SU-DHL-6 (cell line): ENCODE measurements around the gene ATXN7L1.
A peak's percentile ranks its signal among the peaks of the same experiment; 100 is the strongest.

Experiments
- H2AFZ ChIP-seq: fragments of 200-600 bp; sonication (generic); 2 replicates; pipeline ENCODE4 v1.6.1; 2014; ENCODE audit warnings: low read depth, mild to moderate bottlenecking, moderate library complexity, mixed read lengths, antibody characterized with exemption, low read length; ENCODE audit not compliant: severe bottlenecking
- H3F3A ChIP-seq: fragments of 200-600 bp; shearing (Covaris generic); 2 replicates; pipeline ENCODE4 v1.6.0; 2016; ENCODE audit warnings: antibody characterized with exemption, mild to moderate bottlenecking; ENCODE audit not compliant: insufficient read depth
- H3K27ac ChIP-seq: fragments of 200-600 bp; sonication (generic); 2 replicates; pipeline ENCODE4 v1.5.1; 2016; ENCODE audit warnings: low read depth, mild to moderate bottlenecking, low read length, moderate library complexity, mixed read lengths
- H3K27me3 ChIP-seq: fragments of 200-600 bp; sonication (generic), shearing (Covaris generic); 2 replicates; pipeline ENCODE4 v1.6.0; 2014; ENCODE audit warnings: mild to moderate bottlenecking, low read length
- H3K36me3 ChIP-seq: fragments of 200-600 bp; sonication (generic); 2 replicates; pipeline ENCODE4 v1.6.1; 2014; ENCODE audit warnings: mild to moderate bottlenecking, low read length, mixed read lengths
- H3K4me2 ChIP-seq: fragments of 300-600, 200-600 bp; shearing (Covaris generic), sonication (generic); 2 replicates; pipeline ENCODE4 v1.6.0; 2014; ENCODE audit warnings: low read length, low read depth, mild to moderate bottlenecking; ENCODE audit not compliant: poor library complexity, severe bottlenecking
- H3K4me3 ChIP-seq: fragments of 200-600 bp; sonication (generic); 2 replicates; pipeline ENCODE4 v1.5.1; 2014; ENCODE audit warnings: antibody characterized with exemption, low read length, mild to moderate bottlenecking, mixed read lengths; ENCODE audit not compliant: insufficient read depth, poor library complexity, severe bottlenecking
- H3K79me2 ChIP-seq: fragments of 200-600 bp; sonication (generic); 2 replicates; pipeline ENCODE4 v1.6.1; 2014; ENCODE audit warnings: mild to moderate bottlenecking, low read length, moderate library complexity; ENCODE audit not compliant: insufficient read depth
- H3K9ac ChIP-seq: fragments of 200-600 bp; sonication (generic); 2 replicates; pipeline ENCODE4 v1.7.0; 2014; ENCODE audit warnings: mild to moderate bottlenecking, low read length
- H3K9me2 ChIP-seq: fragments of 200-600 bp; sonication (generic); replicated peaks from 2 replicates; pipeline ENCODE4 v1.6.1; 2014; ENCODE audit warnings: low read length; ENCODE audit not compliant: insufficient read depth
- H3K9me3 ChIP-seq: fragments of 200-600 bp; sonication (generic); 2 replicates; pipeline ENCODE4 v1.6.1; 2014; ENCODE audit warnings: low read length, mixed read lengths; ENCODE audit not compliant: insufficient read depth
- H4K20me1 ChIP-seq: fragments of 200-600 bp; sonication (generic); 2 replicates; pipeline ENCODE4 v1.6.1; 2014; ENCODE audit warnings: low read depth, mild to moderate bottlenecking, antibody characterized with exemption, low read length, moderate library complexity, mixed read lengths
- EZH2phosphoT487 ChIP-seq: fragments of 200-600 bp; sonication (generic), shearing (Covaris generic); conservative IDR thresholded peaks from 2 replicates; pipeline ENCODE4 v1.6.1; 2018; ENCODE audit warnings: mild to moderate bottlenecking, antibody characterized with exemption, low read length, moderate library complexity, mixed read lengths
- TF ChIP-seq, protein P1 (sequence below): fragments of 200-600 bp; sonication (generic); IDR thresholded peaks from one replicate; pipeline ENCODE4 v1.5.1; 2017; ENCODE audit warnings: antibody characterized with exemption, mild to moderate bottlenecking, low read length, moderate library complexity; ENCODE audit not compliant: insufficient read depth, poor library complexity, severe bottlenecking

ATXN7L1 gene

GRCh38 chr7:105811189-105811847 lies 65.1 kb downstream of the ATXN7L1 start:
- no peak overlapping the region for H3K4me2 ChIP-seq

DNA sequence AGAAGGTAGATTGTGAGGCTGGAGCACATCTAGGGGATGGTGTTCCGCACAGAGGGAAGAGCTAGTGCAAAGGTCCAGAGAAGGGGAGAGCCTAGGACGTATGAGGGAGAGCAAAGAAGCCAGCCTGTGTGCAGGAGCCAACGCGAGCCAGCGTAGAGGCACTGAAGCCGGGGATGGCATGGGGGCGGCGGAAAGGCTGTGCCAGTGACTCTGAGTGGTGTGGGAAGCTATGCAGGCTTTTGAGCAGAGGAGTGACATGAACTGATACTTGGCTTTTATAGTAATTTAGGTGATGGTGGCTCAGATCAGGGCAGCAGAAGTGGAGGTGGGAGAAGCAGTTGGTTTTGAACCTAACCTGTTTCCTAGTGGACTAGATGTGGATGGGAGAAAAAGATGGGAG lies 65.8 kb downstream of the ATXN7L1 start:
- Histone ChIP-seq H3K27me3 (no peaks in the 10 kb centered on the region), H3K9ac (no peak overlapping the region), H3K4me2 (no peak overlapping the region), H3K9me3 (no peaks in the 10 kb centered on the region), H3F3A (no peaks in the 10 kb centered on the region), H3K9me2 (no peaks in the 10 kb centered on the region), H4K20me1 (no peaks in the 10 kb centered on the region), H3K27ac (no peak overlapping the region), H3K36me3 (no peaks in the 10 kb centered on the region), H3K4me3 (no peak overlapping the region), H2AFZ (no peak overlapping the region), H3K79me2 (no peaks in the 10 kb centered on the region)
- no peak for TF ChIP-seq EZH2phosphoT487
- TF ChIP-seq, protein P1, sequence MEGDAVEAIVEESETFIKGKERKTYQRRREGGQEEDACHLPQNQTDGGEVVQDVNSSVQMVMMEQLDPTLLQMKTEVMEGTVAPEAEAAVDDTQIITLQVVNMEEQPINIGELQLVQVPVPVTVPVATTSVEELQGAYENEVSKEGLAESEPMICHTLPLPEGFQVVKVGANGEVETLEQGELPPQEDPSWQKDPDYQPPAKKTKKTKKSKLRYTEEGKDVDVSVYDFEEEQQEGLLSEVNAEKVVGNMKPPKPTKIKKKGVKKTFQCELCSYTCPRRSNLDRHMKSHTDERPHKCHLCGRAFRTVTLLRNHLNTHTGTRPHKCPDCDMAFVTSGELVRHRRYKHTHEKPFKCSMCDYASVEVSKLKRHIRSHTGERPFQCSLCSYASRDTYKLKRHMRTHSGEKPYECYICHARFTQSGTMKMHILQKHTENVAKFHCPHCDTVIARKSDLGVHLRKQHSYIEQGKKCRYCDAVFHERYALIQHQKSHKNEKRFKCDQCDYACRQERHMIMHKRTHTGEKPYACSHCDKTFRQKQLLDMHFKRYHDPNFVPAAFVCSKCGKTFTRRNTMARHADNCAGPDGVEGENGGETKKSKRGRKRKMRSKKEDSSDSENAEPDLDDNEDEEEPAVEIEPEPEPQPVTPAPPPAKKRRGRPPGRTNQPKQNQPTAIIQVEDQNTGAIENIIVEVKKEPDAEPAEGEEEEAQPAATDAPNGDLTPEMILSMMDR, result no peak

More at GRCh38 chr7:105811189-105811847, 65.1 kb downstream of the ATXN7L1 start:
- Histone ChIP-seq H3K27ac (no peak overlapping the region), H2AFZ (no peak overlapping the region), H3K79me2 (no peaks in the 10 kb centered on the region), H3K9ac (no peak overlapping the region), H4K20me1 (no peaks in the 10 kb centered on the region), H3K36me3 (no peaks in the 10 kb centered on the region), H3K9me3 (no peaks in the 10 kb centered on the region), H3K4me3 (no peak overlapping the region), H3K9me2 (no peaks in the 10 kb centered on the region), H3F3A (no peaks in the 10 kb centered on the region), H3K27me3 (no peaks in the 10 kb centered on the region)
- TF ChIP-seq, protein P1, result no peak
- no peak for TF ChIP-seq EZH2phosphoT487

DNA sequence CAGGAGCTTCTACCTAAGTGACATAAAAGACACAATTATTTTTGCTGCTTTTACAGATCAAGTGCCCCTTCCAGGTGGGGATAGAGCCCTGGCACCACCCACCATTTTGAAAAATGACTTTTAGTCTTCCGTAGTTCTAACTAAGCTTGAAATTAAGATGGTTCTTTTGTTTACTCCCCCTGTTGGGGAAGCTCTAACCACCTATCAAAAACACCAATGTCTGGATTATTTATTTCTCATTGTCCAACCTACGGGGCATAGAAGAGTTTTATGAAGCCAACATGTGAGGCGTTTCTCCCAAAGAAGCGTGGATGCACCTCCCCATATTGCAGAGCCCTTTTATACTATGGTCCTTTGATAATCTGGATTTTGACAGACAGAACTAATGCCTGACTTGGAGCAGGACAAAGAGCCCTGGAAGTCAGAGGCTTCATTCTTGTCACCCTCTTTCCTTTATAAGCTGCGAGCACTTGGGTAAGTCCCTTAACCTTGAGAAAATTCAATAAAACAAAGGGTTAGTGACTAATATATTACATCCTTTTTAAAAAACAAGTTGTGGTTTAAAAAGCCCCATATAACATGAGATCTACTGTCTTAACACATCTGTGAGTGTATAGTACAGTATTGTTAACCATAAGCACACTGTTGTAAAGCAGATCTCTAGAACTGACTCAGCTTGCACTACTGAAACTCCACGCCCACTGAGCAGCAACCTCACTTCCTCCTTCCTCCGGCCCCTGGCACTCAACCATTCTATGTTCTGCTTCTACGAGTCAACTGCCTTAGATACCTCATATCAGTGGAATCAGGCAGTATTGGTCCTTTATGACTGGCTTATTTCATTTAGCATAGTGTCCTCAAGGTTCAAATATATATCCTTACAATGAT lies 67.5 kb downstream of the ATXN7L1 start:
- Histone ChIP-seq H3K79me2 (no peaks in the 10 kb centered on the region), H3K4me2 (no peak overlapping the region), H3K36me3 (no peaks in the 10 kb centered on the region), H3K9me3 (no peaks in the 10 kb centered on the region), H2AFZ (peak overlapping the region; percentile 35), H3K4me3 (no peak overlapping the region), H3F3A (no peaks in the 10 kb centered on the region), H3K9ac (no peak overlapping the region), H3K9me2 (no peaks in the 10 kb centered on the region), H3K27me3 (no peaks in the 10 kb centered on the region), H3K27ac (no peak overlapping the region), H4K20me1 (no peaks in the 10 kb centered on the region)
- TF ChIP-seq, protein P1, result no peak
- no peak for TF ChIP-seq EZH2phosphoT487
